GM18499 (cell line): ENCODE measurements around the gene MICU1.
"Not testable (repeated sequence)": the region's sequence is repeated elsewhere in the genome, so short reads cannot be mapped to it uniquely, and the experiment has no call there.

Experiments
- ATAC-seq: cut with Tn5 transposase; IDR thresholded peaks from one replicate; pipeline ENCODE4 v1.9.1; 2021; ENCODE audit warnings: moderate number of reproducible peaks; ENCODE audit not compliant: insufficient read depth, unreplicated experiment

The MICU1 gene

GRCh38 chr10:72356987-72357386 lies 268.9 kb downstream of the MICU1 start:
- no peak for ATAC-seq

DNA sequence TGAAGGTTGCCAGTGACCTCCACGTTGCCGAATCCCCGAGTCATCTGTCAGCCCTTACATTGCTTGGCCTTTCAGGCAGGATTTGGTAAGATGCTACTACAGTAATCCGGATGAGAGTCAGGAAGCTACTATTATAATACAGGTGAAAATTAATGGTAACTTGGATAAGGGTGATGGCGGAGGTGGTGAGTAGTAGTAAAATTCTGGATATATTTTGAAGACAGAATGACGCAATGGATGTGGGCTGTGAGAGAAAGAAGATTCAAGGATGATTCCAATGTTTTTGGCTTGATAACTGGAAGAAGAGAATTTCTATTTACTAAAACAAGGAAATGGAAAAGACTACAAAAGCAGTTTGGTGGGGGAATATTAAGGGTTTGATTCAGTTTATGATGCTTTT lies 269.8 kb downstream of the MICU1 start:
- no peak for ATAC-seq

DNA sequence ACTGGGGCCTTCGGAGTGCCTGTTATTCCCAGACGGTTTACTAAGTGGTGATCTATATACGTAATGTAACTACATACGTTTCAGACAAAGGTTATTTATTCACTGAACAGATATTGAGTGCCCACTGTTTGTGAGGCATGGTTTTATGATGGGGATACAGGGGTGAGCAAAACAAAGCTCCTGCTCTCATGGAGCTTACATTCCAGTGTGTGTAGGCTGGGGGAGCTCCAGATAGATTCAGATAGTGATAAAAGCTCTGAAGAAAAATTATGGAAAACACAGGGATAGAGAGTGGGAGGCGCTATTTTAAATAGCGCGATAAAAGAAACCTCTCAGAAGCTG lies 270.7 kb downstream of the MICU1 start:
- ATAC-seq = no peak

DNA sequence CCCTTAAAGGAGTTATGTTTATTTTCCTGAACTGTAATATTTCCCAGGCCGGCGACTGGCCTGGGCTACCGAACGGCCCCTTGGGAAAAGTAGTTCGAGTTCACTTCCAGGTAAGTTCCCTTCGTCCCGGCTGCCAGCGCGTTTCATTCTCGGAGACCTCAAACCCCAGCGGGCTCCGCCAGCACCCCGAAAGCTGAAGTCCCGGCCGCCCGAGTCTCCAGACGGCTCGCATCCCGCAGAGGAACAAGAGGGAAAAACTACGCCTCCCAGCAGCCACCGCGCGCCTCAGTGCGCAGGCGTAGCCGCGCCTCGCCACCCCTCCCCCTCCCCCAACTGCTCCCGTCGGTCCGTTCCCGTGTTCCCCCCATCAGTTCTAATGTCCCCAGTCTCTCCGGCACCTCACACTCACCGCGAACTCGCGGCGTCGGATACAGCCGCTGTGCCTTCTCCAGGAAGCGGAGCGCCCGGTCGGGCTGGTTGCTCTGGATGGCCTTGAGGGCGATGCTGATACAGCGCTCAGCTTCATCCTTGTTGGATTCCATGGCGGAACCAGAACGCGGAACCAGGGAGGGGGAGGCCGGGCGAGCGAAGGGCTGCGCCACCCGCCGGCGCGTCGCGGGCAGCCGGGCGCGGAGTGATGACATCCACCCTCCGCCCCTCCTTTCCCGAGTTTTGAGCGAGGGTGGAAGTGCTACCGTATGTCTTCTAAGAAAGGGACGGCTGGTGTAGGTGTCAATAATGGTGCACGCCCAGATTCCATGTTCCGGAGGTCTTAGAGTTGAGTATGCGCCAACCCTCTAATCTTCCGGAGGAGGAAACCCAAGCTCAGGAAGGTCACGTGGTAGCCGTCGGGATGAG lies 271.3 kb downstream of the MICU1 start, which contains the start of gene DNAJB12:
DNAJB12 (minus strand) TSS at position 564 of the 858 bp plus-strand sequence; CDS start at position 542, 22 bp downstream.
- no peak for ATAC-seq

DNA sequence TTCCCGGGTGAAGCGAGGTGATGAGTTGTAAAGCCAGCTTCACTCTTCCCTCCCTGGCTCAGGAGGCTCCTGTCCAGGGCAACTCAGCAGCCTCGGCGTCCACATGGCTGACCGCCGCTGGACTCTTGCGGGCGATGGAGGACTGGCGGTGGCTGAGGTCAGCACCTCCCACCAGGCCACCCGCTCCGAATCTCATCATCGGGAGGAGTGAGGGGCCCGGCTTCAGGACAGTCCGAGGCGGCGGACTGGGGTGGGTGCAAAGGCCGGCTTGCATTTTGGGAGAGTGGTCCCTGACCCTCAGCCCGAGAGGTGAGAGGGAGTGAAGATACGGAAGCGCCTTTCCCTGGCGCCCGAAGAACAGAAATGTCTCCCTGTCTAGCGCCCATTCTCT lies 271.9 kb downstream of the MICU1 start:
- no peak for ATAC-seq

- no peak for ATAC-seq
These were observed 272.6 kb downstream of the MICU1 start for GRCh38 chr10:72353028-72353964.

- ATAC-seq = no peak
These were observed 274.4 kb downstream of the MICU1 start for GRCh38 chr10:72351479-72351878.

- ATAC-seq = no peak
These were observed 276.4 kb downstream of the MICU1 start for GRCh38 chr10:72349438-72349837.

DNA sequence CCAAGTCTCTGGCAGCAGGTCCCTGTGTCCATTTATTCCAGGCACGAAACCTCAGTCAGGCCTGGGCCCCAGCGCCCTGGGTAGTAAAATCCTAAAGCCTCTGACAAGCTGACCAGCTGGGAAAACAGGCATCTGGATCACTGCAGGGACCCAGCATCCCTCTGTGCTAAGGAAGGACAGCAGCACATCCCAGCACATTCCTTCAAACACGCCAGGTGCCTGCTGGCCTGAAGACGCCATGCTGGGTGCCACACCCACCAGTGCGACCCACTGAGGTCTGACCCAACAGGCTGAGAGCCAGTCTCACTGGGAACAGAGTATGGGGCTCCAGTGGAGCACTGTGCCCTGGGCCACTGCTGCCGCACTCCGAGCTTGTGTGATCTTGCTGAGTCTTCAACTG lies 277.6 kb downstream of the MICU1 start:
- no peak for ATAC-seq

DNA sequence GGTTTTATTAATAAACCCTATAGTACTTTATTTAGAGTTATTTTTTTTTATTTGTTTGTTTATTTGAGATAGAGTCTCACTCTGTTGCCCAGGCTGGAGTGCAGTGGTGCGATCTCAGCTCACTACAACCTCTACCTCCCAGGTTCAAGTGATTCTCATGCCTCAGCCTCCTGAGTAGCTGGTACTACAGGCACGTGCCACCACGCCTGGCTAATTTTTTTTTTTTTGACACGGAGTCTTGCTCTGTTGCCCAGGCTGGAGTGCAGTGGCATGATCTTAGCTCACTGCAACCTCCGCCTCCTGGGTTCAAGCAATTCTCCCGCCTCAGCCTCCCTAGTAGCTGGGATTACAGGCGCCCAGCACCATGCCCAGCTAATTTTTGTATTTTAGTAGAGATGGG lies 279.8 kb downstream of the MICU1 start:
- ATAC-seq = not testable (repeated sequence)

GRCh38 chr10:72344932-72345331 lies 280.9 kb downstream of the MICU1 start:
- no peak for ATAC-seq

- no peak for ATAC-seq
These were observed 283.0 kb downstream of the MICU1 start for GRCh38 chr10:72342911-72343310.

DNA sequence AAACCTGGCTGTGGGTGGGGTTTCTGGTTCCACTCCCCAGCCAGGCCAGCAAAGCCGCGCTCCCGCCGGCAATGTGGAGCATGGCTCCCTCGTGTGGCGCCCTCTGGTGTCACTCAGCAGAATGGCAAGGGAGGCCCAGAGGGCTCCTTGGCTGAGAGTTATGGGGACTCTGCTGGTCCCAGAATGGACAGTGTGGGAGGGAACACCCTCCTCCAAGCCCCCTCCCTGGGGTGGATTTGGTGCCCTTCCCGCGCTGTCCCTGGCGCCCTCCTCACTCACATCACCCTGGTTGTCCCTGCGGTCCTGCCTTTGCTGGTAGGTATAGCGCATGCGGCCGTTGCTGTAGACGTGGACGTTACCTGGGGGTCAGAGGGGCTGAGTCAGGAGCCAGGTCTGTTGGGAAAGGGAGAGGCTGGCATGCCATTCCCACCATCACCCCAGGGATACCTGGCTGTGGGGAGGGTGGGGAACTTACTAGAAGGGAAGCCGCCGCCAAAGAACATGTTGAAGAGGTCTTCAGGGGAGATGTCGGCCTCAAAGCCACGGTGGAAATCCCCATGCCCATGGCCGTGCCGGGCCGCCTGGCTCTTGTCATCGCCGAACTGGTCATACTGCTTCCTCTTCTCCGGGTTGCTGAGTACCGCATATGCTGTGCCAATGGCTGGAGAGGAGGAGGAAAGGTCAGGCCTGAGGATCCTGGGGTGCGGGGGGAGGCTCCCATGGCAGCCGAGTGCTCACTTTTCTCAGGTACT lies 285.2 kb downstream of the MICU1 start:
- ATAC-seq = no peak

DNA sequence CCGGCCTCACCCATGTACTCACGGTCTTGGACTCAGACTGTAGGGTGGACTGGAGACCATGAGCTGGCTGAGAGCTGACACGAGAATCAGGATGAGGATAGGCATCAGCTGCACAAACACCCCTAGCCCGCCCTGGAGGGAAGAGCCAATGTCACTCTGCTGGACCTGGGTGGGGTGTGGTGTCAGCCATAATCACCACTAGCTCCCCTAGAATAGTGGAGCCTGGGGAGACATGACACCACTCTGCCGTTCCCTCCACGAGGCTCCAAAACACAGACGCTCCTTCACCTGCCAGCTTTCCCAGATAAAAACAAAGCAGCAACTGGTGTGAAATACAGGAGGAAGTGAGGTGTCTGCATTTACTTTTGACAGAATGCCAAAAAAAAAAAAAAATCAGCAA lies 287.7 kb downstream of the MICU1 start:
- no peak for ATAC-seq

DNA sequence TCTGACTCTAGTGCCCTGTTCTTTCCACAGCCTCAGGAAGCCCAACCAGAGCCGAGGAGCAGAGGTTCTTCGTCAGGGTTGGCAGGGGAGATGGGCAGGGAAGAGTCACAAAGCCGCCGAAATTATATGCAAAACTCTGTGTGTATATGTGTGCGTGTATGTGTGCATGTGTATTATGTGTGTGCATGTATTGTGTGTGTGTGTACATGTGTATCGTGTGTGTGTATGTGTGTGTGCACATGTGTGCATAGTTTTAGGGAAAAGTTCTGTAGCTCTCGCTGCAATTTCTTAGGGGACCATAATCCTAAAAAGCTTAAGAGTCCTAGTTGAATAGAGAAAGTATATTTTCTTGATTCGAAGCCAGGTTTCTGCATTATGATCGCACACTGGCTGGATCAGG lies 288.2 kb downstream of the MICU1 start:
- ATAC-seq = no peak

- no peak for ATAC-seq
These were observed 288.7 kb downstream of the MICU1 start for GRCh38 chr10:72337039-72337629.

- ATAC-seq = no peak
These were observed 289.4 kb downstream of the MICU1 start for GRCh38 chr10:72336259-72337038.

- peak; percentile 23 for ATAC-seq
These were observed 290.3 kb downstream of the MICU1 start for GRCh38 chr10:72335394-72336258.
